Esophagus squamous epithelium (tissue), 4 donors: Measurements from ENCODE around the gene CHD8.

Experiments used
- POLR2A ChIP-seq, 4 donors: fragments of 450-650 bp; IDR thresholded peaks; one replicate each; pipeline ENCODE4 v1.6.1; 2017; ENCODE audit warnings: antibody characterized with exemption in 4 of 4, mild to moderate bottlenecking in 4 of 4, moderate library complexity in 3 of 4
- TF ChIP-seq, protein P1 (sequence below), 6 experiments: fragments of 450-650 bp in 4 of 6; fragments of 200-600 bp in 2 of 6; sonication (generic) in 2 of 6; IDR thresholded peaks; one replicate each; pipeline ENCODE4 v1.5.1; 2016 to 2019; ENCODE audit warnings: antibody characterized with exemption in 6 of 6, mild to moderate bottlenecking in 4 of 6, moderate library complexity in 4 of 6

DNA sequence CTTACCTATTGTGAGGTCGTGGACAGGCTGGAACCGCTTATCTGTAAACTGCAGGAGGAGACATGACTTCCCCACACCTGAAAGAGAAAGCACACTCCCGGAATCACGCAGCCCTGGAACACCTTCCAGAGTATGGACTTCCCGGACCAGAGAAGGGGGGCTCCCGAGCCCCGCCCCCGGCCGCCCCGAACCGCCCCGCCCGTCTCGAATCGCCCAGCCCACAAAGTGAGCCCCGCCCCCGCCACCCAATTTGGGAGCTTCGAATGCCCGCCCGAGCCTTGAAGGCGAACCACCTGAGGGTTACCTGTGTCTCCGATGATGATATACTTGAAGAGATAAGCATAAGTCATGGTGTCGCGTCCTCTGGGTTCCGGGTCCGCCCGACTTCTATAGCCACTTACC lies 20.6 kb upstream of the CHD8 start:
- TF ChIP-seq, protein P1, sequence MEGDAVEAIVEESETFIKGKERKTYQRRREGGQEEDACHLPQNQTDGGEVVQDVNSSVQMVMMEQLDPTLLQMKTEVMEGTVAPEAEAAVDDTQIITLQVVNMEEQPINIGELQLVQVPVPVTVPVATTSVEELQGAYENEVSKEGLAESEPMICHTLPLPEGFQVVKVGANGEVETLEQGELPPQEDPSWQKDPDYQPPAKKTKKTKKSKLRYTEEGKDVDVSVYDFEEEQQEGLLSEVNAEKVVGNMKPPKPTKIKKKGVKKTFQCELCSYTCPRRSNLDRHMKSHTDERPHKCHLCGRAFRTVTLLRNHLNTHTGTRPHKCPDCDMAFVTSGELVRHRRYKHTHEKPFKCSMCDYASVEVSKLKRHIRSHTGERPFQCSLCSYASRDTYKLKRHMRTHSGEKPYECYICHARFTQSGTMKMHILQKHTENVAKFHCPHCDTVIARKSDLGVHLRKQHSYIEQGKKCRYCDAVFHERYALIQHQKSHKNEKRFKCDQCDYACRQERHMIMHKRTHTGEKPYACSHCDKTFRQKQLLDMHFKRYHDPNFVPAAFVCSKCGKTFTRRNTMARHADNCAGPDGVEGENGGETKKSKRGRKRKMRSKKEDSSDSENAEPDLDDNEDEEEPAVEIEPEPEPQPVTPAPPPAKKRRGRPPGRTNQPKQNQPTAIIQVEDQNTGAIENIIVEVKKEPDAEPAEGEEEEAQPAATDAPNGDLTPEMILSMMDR (IDR thresholded peaks at IDR 0.05) = no peak
- TF ChIP-seq POLR2A (IDR thresholded peaks at IDR 0.05) = no peak
